HG03442 (cell line): Measurements from ENCODE around the gene RBM39.
"Not testable (repeated sequence)": the region's sequence is repeated elsewhere in the genome, so short reads cannot be mapped to it uniquely, and the experiment has no call there.

Source experiments
- ATAC-seq: cut with Tn5 transposase; IDR thresholded peaks from one replicate; pipeline ENCODE4 v1.9.1; 2021; ENCODE audit warnings: mild to moderate bottlenecking, moderate library complexity; ENCODE audit not compliant: unreplicated experiment

RBM39 gene

GRCh38 chr20:35729836-35730582 is 12.1 kb downstream of the RBM39 start:
- ATAC-seq: no peak

GRCh38 chr20:35729283-35729807 is 12.7 kb downstream of the RBM39 start:
- no peak for ATAC-seq

- ATAC-seq: no peak
Measured at GRCh38 chr20:35726842-35727711, 15.0 kb downstream of the RBM39 start.

GRCh38 chr20:35724321-35725230 is 17.5 kb downstream of the RBM39 start:
- no peak for ATAC-seq

GRCh38 chr20:35723652-35724320 is 18.3 kb downstream of the RBM39 start:
- not testable (repeated sequence) for ATAC-seq

- ATAC-seq: not testable (repeated sequence)
Measured at GRCh38 chr20:35723275-35723639, 18.8 kb downstream of the RBM39 start.

- ATAC-seq: no peak
Measured at GRCh38 chr20:35721621-35722020, 20.4 kb downstream of the RBM39 start.

- no peak for ATAC-seq
Measured at GRCh38 chr20:35721219-35721618, 20.8 kb downstream of the RBM39 start.

GRCh38 chr20:35720165-35721123 is 21.6 kb downstream of the RBM39 start:
- no peak for ATAC-seq

GRCh38 chr20:35719717-35720116 is 22.3 kb downstream of the RBM39 start:
- no peak for ATAC-seq

- no peak for ATAC-seq
Measured at GRCh38 chr20:35718972-35719635, 23.0 kb downstream of the RBM39 start.

- ATAC-seq: not testable (repeated sequence)
Measured at GRCh38 chr20:35718321-35718720, 23.7 kb downstream of the RBM39 start.

- ATAC-seq: no peak
Measured at GRCh38 chr20:35716330-35716729, 25.7 kb downstream of the RBM39 start.

- no peak for ATAC-seq
Measured at GRCh38 chr20:35715652-35716051, 26.4 kb downstream of the RBM39 start.

- ATAC-seq: no peak
Measured at GRCh38 chr20:35714127-35714526, 27.9 kb downstream of the RBM39 start.

- not testable (repeated sequence) for ATAC-seq
Measured at GRCh38 chr20:35713120-35713519, 28.9 kb downstream of the RBM39 start.

- no peak for ATAC-seq
Measured at GRCh38 chr20:35711588-35712209, 30.4 kb downstream of the RBM39 start.
